PC-3 (cell line): ENCODE measurements around the gene MOAP1.

Source experiments
- EZH2phosphoT487 ChIP-seq: fragments of 300-600 bp; sonication (generic); IDR thresholded peaks from 2 replicates; pipeline ENCODE4 v1.6.1; 2018; ENCODE audit warnings: mild to moderate bottlenecking, antibody characterized with exemption, low read length, borderline replicate concordance
- TF ChIP-seq, protein P1 (sequence below): fragments of 300-600 bp; sonication (generic); conservative IDR thresholded peaks from 2 replicates; pipeline ENCODE4 v1.5.1; 2017; ENCODE audit warnings: antibody characterized with exemption, low read depth, mild to moderate bottlenecking, low read length

DNA sequence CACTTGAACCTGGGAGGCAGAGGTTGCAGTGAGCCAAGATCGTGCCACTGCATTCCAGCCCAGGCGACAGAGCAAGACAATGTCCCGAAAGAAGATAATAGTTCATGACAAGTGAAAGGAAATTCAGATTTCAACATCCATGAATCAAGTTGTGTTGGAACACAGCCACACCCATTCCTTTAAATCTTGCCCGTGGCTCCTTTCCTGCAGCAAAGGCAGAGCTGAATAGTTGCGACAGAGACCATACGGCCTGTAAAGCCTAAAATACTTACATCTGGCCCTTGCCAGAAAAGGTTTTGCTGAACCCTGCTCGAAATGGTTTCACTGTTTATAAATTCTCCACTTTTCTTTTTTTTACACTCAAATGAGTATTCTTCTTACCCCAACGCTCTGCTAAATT, 51.2 kb downstream of the MOAP1 start:
- TF ChIP-seq, protein P1, sequence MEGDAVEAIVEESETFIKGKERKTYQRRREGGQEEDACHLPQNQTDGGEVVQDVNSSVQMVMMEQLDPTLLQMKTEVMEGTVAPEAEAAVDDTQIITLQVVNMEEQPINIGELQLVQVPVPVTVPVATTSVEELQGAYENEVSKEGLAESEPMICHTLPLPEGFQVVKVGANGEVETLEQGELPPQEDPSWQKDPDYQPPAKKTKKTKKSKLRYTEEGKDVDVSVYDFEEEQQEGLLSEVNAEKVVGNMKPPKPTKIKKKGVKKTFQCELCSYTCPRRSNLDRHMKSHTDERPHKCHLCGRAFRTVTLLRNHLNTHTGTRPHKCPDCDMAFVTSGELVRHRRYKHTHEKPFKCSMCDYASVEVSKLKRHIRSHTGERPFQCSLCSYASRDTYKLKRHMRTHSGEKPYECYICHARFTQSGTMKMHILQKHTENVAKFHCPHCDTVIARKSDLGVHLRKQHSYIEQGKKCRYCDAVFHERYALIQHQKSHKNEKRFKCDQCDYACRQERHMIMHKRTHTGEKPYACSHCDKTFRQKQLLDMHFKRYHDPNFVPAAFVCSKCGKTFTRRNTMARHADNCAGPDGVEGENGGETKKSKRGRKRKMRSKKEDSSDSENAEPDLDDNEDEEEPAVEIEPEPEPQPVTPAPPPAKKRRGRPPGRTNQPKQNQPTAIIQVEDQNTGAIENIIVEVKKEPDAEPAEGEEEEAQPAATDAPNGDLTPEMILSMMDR = no peak
- no peak for TF ChIP-seq EZH2phosphoT487
